K562 (cell line): ENCODE data around the gene C10orf71. TPM values are rescaled to one million over a fixed set of nuclear protein-coding genes. Genes with fewer than 3 reads are reported as not detected.

ENCODE experiments used
- ARID2 ChIP-seq: fragments of 450-650 bp; IDR thresholded peaks from 2 replicates; pipeline ENCODE4 v1.6.1; 2017; ENCODE audit warnings: antibody characterized with exemption, mild to moderate bottlenecking
- CBX5 ChIP-seq: IDR thresholded peaks from 2 replicates; pipeline ENCODE4 v1.6.1; 2014; ENCODE audit warnings: low read depth, borderline replicate concordance
- E2F3 ChIP-seq: fragments of 250-450 bp; sonication (Bioruptor Pico); IDR thresholded peaks from 2 replicates; pipeline ENCODE4 v1.4.0; 2020; ENCODE audit warnings: mild to moderate bottlenecking
- FOXP1 ChIP-seq: sonication (generic); formaldehyde crosslinking; IDR thresholded peaks from 2 replicates; pipeline ENCODE4 v1.8.0; 2022; ENCODE audit warnings: mild to moderate bottlenecking, missing genetic modification reagents
- PPARD ChIP-seq: fragments of 250-450 bp; sonication (Bioruptor Pico); IDR thresholded peaks from 2 replicates; pipeline ENCODE4 v1.8.0; 2022; ENCODE audit warnings: inconsistent platforms, mild to moderate bottlenecking, moderate library complexity
- PTBP1 ChIP-seq: fragments of 200-400 bp; formaldehyde crosslinking; IDR thresholded peaks from 2 replicates; pipeline ENCODE4 v1.6.1; 2017; ENCODE audit warnings: low read depth, low read length
- RBM14 ChIP-seq: fragments of 200-400 bp; formaldehyde crosslinking; IDR thresholded peaks from 2 replicates; pipeline ENCODE4 v1.6.1; 2018; ENCODE audit warnings: low read depth, mild to moderate bottlenecking, low read length, moderate library complexity, borderline replicate concordance; ENCODE audit not compliant: insufficient read depth
- SNIP1 ChIP-seq: fragments of 450-650 bp; IDR thresholded peaks from 2 replicates; pipeline ENCODE4 v1.7.1; 2017; ENCODE audit warnings: low read depth, mild to moderate bottlenecking
- YBX1 ChIP-seq: fragments of 450-650 bp; IDR thresholded peaks from 2 replicates; pipeline ENCODE4 v1.7.1; 2016; ENCODE audit warnings: mild to moderate bottlenecking
- ZNF140 ChIP-seq: fragments of 250-450 bp; sonication (Bioruptor Pico); IDR thresholded peaks from 2 replicates; pipeline ENCODE4 v1.8.0; 2021; ENCODE audit warnings: moderate library complexity, mild to moderate bottlenecking, inconsistent platforms
- ZNF174 ChIP-seq: fragments of 250-450 bp; sonication (Bioruptor Pico); IDR thresholded peaks from 2 replicates; pipeline ENCODE4 v1.4.0; 2020; ENCODE audit warnings: mild to moderate bottlenecking
- ZNF175 ChIP-seq: fragments of 200-800 bp; sonication (Bioruptor generic); IDR thresholded peaks from 2 replicates; pipeline ENCODE4 v1.6.1; 2016; ENCODE audit warnings: low read depth, mild to moderate bottlenecking, missing genetic modification characterization, missing compliant biosample characterization
- ZNF316 ChIP-seq: fragments of 450-650 bp; IDR thresholded peaks from 2 replicates; pipeline ENCODE4 v1.6.1; 2016
- polyA plus RNA-seq, 8 experiments: library from polyadenylated mRNA; depleted of rRNA in 4 of 8; stranded (reverse) in 5 of 8; unstranded in 3 of 8; fragments of >200 nt; fragmentation: Nextera tagmentation in 2 of 8; fragmentation: Illumina TruSeq in 1 of 8; extraction: Ambion mirVana in 2 of 8; extraction: Trizol in 1 of 8; gene quantifications; 2 replicates each; pipeline versions ENCODE4 v1.2.1 to v1.2.3, GENCODE V29; 2011 to 2014; ENCODE audit warnings: inconsistent platforms in 1 of 8, missing spikeins in 1 of 8
- total RNA-seq, 7 experiments: library from RNA; depleted of rRNA in 6 of 7; stranded (reverse); fragments of >200 nt in 6 of 7; fragmentation: Illumina TruSeq in 2 of 7; extraction: Trizol in 2 of 7; gene quantifications; 2 replicates each; pipeline versions ENCODE4 v1.2.1 to v1.2.3, GENCODE V29; 2011 to 2021; ENCODE audit warnings: low replicate concordance in 1 of 7
- TF ChIP-seq, protein P1 (sequence below): fragments of 200-800 bp; sonication (Bioruptor generic); IDR thresholded peaks from 2 replicates; pipeline ENCODE4 v1.6.1; 2017; ENCODE audit warnings: missing genetic modification characterization, missing compliant biosample characterization
- TF ChIP-seq, protein P2 (sequence below): fragments of 450-650 bp; IDR thresholded peaks from 2 replicates; pipeline ENCODE4 v1.6.1; 2018; ENCODE audit warnings: mild to moderate bottlenecking, low read depth; ENCODE audit not compliant: partially characterized antibody
- TF ChIP-seq, protein P3 (sequence below), 2 experiments: fragments of 250-450 bp in 1 of 2; fragments of 450-650 bp in 1 of 2; sonication (Bioruptor Pico) in 1 of 2; IDR thresholded peaks; 2 replicates each; pipeline versions ENCODE4 v1.6.1 to v1.8.0; 2016 to 2021; ENCODE audit warnings: mild to moderate bottlenecking in 2 of 2, moderate library complexity in 2 of 2, missing compliant biosample characterization in 1 of 2, missing genetic modification characterization in 1 of 2
- TF ChIP-seq, protein P4 (sequence below), 2 experiments: fragments of 450-650 bp in 1 of 2; sonication (generic) in 1 of 2; formaldehyde crosslinking in 1 of 2; IDR thresholded peaks in 1 of 2; conservative IDR thresholded peaks in 1 of 2; 2 replicates each; pipeline versions ENCODE4 v1.6.1 to v1.8.1; 2016 to 2023; ENCODE audit warnings: mild to moderate bottlenecking in 2 of 2, moderate library complexity in 2 of 2, inconsistent platforms in 1 of 2, missing genetic modification reagents in 1 of 2
- TF ChIP-seq, protein P5 (sequence below), 2 experiments: fragments of 150-350 bp in 1 of 2; IDR thresholded peaks; 2 replicates each; pipeline ENCODE4 v1.6.1; 2012 to 2016; ENCODE audit warnings: low read depth in 2 of 2, low read length in 2 of 2, mild to moderate bottlenecking in 1 of 2, moderate library complexity in 1 of 2

Gene C10orf71
- total and polyA plus RNA-seq, 9 of the 15 experiments (the other 6 are each of a cell fraction or from before 2014, with no cell fraction given), result 0.06 to 4.5 (median 1.3) TPM

DNA sequence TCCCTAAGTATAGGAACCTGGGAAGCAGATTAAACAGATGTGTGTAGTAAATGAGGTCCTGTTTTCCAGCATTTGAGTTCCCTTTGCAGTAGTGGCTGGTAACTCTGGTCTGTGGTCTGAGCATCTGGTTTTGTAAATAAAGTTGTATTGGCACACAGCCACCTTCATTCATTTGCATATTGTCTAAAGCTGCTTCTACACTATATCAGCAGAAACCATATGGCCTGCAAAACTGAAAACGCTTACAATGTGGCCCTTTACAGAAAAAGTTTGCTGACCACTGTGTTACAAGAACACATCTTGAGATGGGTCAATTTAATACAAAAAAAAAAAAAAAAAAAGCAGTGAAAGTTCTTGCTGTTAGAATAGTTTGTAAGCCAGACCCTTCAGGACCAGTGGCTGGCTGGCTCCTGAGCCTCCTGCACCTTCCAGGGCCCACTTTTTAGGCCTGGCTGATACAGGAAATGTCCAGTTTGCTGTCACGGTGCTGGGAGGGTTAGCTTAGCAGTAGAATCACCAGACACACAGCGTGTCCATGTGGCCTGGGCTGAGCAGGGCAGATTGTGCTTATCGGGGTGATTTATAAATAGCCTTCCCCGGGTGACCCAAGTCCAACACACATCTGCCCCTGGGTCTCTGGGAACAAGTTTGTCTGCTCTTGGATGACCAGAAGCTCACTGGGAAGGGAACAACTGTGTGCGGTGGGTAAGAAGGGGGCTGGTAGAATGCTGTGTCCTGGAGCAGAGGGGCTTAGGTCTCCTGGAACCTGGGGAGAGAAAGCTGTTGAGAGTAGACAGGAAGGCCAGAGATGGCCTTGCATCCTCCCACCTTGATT is 1.4 kb downstream of the C10orf71 start (continued):
- TF ChIP-seq, protein P1, sequence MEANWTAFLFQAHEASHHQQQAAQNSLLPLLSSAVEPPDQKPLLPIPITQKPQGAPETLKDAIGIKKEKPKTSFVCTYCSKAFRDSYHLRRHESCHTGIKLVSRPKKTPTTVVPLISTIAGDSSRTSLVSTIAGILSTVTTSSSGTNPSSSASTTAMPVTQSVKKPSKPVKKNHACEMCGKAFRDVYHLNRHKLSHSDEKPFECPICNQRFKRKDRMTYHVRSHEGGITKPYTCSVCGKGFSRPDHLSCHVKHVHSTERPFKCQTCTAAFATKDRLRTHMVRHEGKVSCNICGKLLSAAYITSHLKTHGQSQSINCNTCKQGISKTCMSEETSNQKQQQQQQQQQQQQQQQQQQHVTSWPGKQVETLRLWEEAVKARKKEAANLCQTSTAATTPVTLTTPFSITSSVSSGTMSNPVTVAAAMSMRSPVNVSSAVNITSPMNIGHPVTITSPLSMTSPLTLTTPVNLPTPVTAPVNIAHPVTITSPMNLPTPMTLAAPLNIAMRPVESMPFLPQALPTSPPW (CRISPR knock-in tag), result peak; percentile 55
- TF ChIP-seq YBX1 (no peak), SNIP1 (no peak), E2F3 (CRISPR knock-in tag) (no peak), ZNF175 (0 out of 2 replicates have a peak, but pooled peaks have one; percentile 33), RBM14 (no peak), CBX5 (no peak; the same call in 1 of the 2 replicates), ZNF316 (peak; percentile 76), ARID2 (peak; percentile 84), ZNF140 (CRISPR knock-in tag) (no peak), PPARD (CRISPR knock-in tag) (no peak), PTBP1 (0 out of 2 replicates have a peak, but pooled peaks have one; percentile 53), ZNF174 (CRISPR knock-in tag) (no peak), FOXP1 (CRISPR knock-in tag) (no peak)
- TF ChIP-seq, protein P2, sequence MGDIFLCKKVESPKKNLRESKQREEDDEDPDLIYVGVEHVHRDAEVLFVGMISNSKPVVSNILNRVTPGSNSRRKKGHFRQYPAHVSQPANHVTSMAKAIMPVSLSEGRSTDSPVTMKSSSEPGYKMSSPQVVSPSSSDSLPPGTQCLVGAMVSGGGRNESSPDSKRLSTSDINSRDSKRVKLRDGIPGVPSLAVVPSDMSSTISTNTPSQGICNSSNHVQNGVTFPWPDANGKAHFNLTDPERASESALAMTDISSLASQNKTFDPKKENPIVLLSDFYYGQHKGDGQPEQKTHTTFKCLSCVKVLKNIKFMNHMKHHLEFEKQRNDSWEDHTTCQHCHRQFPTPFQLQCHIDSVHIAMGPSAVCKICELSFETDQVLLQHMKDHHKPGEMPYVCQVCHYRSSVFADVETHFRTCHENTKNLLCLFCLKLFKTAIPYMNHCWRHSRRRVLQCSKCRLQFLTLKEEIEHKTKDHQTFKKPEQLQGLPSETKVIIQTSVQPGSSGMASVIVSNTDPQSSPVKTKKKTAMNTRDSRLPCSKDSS, result no peak
- TF ChIP-seq, protein P3, sequence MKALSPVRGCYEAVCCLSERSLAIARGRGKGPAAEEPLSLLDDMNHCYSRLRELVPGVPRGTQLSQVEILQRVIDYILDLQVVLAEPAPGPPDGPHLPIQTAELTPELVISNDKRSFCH (CRISPR knock-in tag; IDR thresholded peaks at IDR 0.05), result no peak
- TF ChIP-seq, protein P3 (tag; IDR thresholded peaks at IDR 0.05), result peak; percentile 91
- TF ChIP-seq, protein P4, sequence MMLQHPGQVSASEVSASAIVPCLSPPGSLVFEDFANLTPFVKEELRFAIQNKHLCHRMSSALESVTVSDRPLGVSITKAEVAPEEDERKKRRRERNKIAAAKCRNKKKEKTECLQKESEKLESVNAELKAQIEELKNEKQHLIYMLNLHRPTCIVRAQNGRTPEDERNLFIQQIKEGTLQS (IDR thresholded peaks at IDR 0.05), result peak; percentile 58; the same call in 1 of the 2 replicates
- TF ChIP-seq, protein P4 (CRISPR knock-in tag; conservative IDR thresholded peaks at IDR 0.05), result 0 out of 2 replicates have a peak, but pooled peaks have one; percentile 23
- TF ChIP-seq, protein P5, sequence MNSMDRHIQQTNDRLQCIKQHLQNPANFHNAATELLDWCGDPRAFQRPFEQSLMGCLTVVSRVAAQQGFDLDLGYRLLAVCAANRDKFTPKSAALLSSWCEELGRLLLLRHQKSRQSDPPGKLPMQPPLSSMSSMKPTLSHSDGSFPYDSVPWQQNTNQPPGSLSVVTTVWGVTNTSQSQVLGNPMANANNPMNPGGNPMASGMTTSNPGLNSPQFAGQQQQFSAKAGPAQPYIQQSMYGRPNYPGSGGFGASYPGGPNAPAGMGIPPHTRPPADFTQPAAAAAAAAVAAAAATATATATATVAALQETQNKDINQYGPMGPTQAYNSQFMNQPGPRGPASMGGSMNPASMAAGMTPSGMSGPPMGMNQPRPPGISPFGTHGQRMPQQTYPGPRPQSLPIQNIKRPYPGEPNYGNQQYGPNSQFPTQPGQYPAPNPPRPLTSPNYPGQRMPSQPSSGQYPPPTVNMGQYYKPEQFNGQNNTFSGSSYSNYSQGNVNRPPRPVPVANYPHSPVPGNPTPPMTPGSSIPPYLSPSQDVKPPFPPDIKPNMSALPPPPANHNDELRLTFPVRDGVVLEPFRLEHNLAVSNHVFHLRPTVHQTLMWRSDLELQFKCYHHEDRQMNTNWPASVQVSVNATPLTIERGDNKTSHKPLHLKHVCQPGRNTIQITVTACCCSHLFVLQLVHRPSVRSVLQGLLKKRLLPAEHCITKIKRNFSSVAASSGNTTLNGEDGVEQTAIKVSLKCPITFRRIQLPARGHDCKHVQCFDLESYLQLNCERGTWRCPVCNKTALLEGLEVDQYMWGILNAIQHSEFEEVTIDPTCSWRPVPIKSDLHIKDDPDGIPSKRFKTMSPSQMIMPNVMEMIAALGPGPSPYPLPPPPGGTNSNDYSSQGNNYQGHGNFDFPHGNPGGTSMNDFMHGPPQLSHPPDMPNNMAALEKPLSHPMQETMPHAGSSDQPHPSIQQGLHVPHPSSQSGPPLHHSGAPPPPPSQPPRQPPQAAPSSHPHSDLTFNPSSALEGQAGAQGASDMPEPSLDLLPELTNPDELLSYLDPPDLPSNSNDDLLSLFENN (IDR thresholded peaks at IDR 0.05; ENCODE audit: low read depth in 2 of 2, low read length in 2 of 2), result peak in 1 of 2 experiments; percentile 92; a peak in 2 of 4 replicates
